Esophagus muscularis mucosa (tissue), 3 donors: ENCODE measurements around the gene PDE4D.

ENCODE experiments used
- POLR2A ChIP-seq: fragments of 450-650 bp; IDR thresholded peaks from one replicate; pipeline ENCODE4 v1.6.1; 2017; ENCODE audit warnings: antibody characterized with exemption, moderate library complexity, mild to moderate bottlenecking, low read depth
- TF ChIP-seq, protein P1 (sequence below), 3 experiments: fragments of 200-600 bp in 2 of 3; fragments of 450-650 bp in 1 of 3; sonication (generic) in 2 of 3; IDR thresholded peaks; one replicate each; pipeline ENCODE4 v1.5.1; 2017 to 2019; ENCODE audit warnings: antibody characterized with exemption in 3 of 3, mild to moderate bottlenecking in 2 of 3, moderate library complexity in 1 of 3

DNA sequence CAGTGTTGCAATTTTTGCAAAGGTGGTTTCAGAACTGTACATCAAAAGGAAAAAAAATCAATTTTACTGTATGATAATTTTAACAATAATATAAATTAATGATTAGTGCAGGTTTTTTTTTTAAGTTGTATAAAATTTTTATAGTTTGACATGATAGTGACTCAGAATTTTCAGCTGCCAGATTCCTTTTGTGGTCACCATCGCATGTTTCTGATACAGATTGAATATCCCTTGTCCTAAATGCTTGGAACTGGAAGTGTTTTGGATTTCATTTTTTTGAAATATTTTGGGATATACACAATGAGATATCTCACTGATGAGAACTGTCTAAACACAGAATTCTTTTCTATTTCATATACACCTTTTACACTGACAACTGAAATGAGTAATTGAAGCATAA lies 949.3 kb downstream of the PDE4D start:
- TF ChIP-seq, protein P1, sequence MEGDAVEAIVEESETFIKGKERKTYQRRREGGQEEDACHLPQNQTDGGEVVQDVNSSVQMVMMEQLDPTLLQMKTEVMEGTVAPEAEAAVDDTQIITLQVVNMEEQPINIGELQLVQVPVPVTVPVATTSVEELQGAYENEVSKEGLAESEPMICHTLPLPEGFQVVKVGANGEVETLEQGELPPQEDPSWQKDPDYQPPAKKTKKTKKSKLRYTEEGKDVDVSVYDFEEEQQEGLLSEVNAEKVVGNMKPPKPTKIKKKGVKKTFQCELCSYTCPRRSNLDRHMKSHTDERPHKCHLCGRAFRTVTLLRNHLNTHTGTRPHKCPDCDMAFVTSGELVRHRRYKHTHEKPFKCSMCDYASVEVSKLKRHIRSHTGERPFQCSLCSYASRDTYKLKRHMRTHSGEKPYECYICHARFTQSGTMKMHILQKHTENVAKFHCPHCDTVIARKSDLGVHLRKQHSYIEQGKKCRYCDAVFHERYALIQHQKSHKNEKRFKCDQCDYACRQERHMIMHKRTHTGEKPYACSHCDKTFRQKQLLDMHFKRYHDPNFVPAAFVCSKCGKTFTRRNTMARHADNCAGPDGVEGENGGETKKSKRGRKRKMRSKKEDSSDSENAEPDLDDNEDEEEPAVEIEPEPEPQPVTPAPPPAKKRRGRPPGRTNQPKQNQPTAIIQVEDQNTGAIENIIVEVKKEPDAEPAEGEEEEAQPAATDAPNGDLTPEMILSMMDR (IDR thresholded peaks at IDR 0.05), result no peak
- TF ChIP-seq POLR2A, result no peak
